Stimulated activated CD8-positive, alpha-beta memory T cell treated with anti-CD3 and anti-CD28 coated beads, Interleukin-15, amount 100 ng/mL, for 24 hours (primary cell): ENCODE measurements around the gene USP20.
A peak's percentile ranks its signal among the peaks of the same experiment; 100 is the strongest.
"Not testable (repeated sequence)": the region's sequence is repeated elsewhere in the genome, so short reads cannot be mapped to it uniquely, and the experiment has no call there.

Source experiments
- DNase-seq: peaks from one replicate; pipeline ENCODE4 v3.0.0-alpha.2; 2020; ENCODE audit warnings: low read depth

Gene USP20

GRCh38 chr9:129835128-129835859 lies at the start of gene USP20, which contains the start of gene C9orf78:
USP20 (plus strand) TSS chr9:129835458; CDS start chr9:129852556, 17,098 bp downstream.
C9orf78 (minus strand) TSS chr9:129835275; CDS start chr9:129835221, 54 bp downstream.
- peak; percentile 96 for DNase-seq

- no peak for DNase-seq
Measured at GRCh38 chr9:129785866-129786265, 49.4 kb upstream of the USP20 start.

DNA sequence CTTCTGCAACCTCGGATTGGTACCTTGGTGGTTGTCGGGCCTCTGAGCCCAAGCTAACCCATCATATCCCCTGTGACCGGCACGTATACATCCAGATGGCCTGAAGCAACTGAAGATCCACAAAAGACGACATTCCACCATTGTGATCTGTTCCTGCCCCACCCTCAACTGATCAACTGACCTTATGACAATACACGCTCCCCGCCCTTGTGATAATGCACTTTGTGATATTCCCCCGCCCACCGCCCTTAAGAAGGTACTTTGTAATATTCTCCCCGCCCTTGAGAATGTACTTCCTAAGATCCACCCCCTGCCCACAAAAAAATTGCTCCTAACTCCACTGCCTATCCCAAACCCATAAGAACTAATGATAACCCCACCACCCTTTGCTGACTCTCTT lies 48.8 kb upstream of the USP20 start:
- no peak for DNase-seq

DNA sequence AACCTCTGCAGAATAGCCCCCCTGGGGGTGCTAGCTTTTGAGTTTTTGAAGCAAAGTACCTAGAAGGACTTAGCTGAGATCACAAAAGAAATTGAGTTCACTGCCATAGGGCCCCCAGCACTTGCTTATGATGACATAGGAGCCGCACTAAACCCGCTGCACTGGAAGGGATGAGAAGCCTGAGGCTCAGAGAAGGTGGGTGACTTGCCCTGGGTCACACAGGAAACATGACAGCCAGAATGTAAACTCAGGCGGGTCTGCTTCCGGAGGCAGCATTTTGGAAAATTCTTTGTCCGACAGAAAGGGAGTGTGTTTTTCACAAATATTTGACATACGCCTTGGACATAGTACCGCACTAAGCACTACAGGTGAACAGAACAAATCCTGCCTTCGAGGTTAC lies 40.7 kb upstream of the USP20 start:
- no peak for DNase-seq

GRCh38 chr9:129796029-129796428 lies 39.2 kb upstream of the USP20 start:
- not testable (repeated sequence) for DNase-seq

DNA sequence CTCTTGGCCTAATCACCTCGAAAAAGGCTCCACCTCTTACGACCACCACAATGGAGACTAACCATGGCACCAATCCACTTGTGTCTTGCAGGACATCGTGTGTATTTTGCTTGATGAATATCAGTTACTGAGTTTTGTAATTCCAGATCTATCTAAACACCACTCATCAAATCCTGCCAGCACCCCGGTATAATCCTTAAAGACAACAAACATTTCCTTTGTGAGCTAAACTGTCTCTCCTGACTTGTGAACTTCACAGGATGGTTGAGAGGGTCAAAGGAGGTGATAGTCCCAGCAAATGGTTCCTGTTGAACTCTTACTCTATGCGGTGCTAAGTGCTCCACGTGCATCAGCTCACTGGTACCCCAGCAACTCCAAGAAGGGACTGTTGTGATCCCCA lies 36.3 kb upstream of the USP20 start:
- DNase-seq = no peak

DNA sequence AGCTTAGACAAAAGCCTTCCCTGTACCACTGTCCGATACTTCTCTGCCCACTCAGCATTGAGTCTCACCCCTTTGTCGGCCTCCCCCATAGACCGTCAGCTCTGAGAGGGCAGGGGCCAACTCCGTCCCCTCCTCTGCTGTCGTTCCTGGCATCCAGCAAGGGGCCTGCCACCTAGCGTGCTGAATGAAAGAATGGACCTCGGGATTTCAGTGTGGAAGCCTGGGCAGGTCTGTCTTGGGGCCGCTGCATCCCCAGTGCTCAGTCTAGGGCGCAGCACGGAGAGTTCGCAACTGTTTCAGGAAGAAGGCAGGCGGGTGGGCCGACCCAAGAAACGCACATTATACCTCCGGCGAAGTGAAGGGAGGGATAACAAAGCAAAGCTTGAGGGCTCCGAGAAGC lies 33.8 kb upstream of the USP20 start:
- DNase-seq = no peak

- DNase-seq = peak; percentile 90
Measured at GRCh38 chr9:129802833-129803675, 32.2 kb upstream of the USP20 start, which contains the start of gene TOR1B. TOR1B (plus strand) TSS chr9:129803184; CDS start chr9:129803213, 29 bp downstream.

DNA sequence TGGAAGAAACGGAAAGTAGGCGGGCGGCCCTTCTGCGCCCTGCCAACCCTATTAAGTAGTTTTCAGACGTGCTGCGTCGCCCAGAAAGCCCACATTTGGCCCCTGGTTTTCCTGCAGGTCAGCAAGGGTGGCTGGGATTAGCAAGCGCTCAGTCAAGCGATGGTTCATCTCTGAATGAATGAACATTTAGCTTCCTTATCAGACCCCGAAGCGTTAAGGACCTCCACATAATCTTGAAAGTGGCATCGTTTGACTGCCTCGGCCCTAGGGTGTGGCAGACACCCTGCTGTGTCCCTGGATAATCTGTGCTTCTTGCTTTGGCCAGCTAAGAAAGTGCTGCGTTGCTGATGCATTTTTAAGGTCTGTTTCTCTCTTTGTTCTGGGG lies 31.6 kb upstream of the USP20 start:
- DNase-seq = no peak

- DNase-seq = no peak
Measured at GRCh38 chr9:129806061-129806460, 29.2 kb upstream of the USP20 start.

GRCh38 chr9:129809346-129809745 lies 25.9 kb upstream of the USP20 start:
- DNase-seq = no peak

DNA sequence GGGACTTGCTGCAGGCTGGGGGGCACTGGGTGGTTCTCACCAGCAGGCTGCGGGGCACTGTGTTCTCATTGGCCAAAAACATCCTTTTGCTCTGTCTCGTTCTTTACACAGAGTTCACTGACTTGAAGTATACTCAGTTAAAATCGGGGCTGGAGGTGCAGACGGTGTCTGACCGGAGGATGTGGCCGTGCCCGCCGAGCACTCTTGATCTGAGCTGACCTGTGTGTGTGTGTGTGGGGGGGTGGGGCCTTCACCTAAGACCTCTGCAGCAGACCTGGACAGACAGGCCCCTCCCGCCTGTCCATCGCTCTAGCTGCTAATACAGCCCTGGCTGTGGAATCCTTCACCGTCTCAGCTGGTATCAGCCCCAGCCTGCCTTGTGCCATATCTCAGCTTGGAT lies 25.1 kb upstream of the USP20 start:
- DNase-seq = no peak

DNA sequence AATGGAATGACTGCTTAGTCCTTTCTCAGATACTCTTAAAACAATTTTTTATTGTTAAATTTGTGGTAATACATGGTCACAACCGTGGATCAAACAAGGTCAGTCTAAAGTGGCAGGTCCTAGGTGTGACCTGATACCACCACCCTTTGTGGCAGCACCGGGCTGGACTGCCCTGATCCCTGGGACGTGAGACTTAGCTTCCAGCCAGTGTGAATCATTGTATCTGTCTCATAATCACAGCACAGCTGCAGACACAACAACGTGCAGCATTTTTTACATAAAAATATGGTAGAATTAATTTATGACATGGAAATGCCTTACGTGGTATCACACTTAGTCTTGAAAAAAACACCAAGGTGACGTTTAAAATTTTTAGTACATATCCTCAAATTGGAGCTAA lies 24.5 kb upstream of the USP20 start:
- DNase-seq = no peak

DNA sequence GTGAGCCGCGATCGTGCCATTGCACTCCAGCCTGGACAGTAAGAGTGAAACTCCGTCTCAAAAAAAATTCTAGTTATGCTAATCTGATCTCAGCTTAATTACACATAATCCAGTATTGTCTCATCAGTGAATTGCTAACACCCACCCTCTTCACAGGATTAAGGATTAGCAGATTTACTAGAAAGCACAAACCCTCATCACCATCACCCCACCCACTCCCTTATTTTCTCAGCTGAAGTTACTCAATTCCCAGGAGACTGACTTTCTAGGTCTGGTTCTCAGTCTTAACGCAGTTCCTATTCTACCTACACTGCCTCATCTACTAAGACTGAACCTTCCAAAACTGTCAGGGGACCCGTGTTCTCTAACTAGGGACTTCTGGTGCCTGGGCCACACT lies 23.3 kb upstream of the USP20 start:
- no peak for DNase-seq

DNA sequence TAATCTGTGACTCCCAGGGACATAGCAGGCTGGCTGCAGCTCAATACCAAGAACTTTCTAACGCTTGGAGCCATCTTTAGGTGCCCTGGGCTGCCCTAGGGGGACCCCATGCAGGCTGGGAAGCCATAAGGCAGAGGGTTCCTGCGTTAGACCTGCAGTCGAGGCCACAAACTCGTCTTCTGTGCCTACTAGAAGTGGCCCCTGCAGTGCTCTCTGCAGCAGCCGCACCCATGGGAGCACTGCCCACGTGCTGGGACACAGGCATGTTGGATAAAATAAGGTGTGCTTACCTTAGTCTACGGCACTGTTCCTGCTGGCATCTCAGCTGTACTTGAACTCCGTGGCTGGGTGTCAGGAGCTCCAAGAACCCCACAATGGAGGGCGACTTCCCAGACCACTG lies 22.9 kb upstream of the USP20 start:
- DNase-seq = no peak

DNA sequence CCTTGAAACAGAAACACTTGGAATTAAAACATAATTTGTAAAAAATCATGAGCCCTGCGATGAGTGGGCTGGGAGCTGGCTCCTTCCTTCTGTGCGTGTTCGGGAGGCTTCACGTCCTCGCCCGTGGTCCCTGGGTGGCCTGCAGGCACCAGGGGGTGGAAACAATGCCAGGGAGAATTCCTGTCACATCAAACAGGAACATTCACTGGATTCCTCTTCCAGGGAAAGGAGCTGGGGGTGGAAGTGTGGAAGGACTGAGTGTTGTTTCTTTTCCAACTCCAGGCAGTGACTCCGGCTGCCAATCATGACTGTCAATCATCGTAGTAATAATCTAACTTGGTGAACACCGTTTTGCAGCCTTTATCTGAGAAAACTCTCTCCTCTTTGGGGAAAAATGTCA lies 21.6 kb upstream of the USP20 start:
- no peak for DNase-seq

DNA sequence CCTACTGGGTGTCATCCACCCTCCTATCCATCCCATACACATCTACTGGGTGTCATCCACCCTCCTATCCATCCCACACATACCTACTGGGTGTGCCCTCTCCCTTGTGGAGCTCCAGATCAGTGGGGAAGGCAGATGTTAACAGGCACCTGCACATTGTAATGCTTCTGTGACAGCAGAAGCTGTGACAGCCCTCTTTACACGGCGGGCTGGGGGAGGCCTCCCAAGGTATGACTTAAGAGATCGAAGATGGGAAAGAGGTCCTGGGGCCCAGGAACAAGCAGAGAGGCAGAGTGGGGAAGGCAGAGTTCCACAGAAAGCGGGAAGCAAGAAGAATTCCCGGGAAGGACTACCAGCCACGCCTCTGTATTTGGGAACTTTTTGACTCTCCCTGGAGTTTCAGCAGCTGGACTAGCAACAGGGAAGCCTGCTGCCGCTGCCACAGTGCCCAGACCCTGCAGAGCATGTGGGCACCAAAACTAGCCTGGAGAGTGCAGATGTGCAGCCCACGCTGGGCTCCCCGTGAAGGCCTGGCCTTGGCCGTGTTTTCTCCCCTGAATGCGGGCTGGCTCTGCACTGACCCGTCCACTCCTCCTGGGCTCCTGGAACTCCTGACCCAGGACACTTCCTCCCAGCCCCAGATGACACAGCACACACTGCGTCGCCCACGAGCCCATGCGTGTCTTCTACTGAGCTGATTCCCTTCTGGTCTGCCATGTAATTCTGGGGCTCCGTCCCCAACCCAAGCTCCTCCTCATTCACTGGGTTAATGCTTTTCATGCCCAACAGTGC lies 20.6 kb upstream of the USP20 start:
- DNase-seq = no peak

DNA sequence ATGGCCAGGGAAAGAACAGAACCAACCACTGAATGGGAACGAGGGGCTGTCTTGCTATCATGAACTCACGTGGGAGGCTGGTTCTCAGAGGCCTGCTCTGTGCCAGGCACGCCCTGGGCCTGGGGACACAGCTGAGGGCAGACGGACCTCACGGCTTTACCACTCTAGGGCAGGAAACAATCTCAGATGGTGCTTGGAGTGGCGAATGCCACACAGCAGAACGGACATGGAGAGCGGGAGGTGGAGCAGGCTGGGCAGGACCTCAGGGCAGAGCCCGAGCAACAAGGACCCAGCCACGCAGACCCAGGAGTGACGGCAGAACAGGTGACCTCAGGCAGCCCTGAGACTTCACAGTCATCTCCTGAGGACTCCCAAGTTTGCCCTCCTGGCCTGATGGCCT lies 20.0 kb upstream of the USP20 start:
- DNase-seq = no peak

GRCh38 chr9:129816501-129817435 lies 18.5 kb upstream of the USP20 start:
- no peak for DNase-seq

DNA sequence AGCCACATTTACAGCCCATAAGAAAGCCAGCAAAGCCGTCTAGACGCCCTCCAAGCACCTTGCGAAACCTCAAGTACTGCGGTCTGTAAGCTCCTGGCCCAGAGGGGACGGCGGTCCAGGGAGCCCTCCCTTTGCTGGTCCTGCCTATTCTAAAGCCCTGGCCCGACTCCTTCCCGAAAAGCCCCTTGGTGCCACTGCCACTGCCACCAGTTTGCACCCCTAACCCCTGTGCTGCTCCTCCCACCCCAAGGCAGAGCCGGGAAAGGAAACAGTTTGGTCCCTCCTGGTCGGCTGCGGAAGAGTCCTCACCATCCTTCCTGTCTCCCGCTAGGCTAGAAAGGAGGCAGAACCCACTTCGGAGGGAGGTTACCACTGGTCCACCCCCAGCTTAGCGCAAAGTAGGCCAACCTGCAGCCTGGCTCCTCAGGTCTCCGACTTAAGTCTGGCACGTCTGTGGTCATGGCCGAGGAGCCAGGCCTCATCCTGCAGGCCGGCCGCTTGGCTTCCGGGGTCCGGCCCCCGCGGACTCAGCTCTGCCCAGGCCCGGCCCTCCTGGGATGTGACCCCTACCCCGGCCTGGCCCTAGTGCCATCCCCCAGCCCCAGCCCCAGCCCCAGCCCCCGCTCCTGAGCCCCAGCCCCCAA lies 12.2 kb upstream of the USP20 start:
- DNase-seq = no peak

GRCh38 chr9:129823542-129823934 lies 11.7 kb upstream of the USP20 start:
- DNase-seq = no peak
